Astrocyte (in vitro differentiated cells and primary cell): Measurements from ENCODE around the gene PGAM2. TPM values are rescaled to one million over a fixed set of nuclear protein-coding genes. Genes with fewer than 3 reads are reported as not detected.

Experiments used
- DNase-seq: peaks from one replicate; pipeline ENCODE4 v3.0.0-alpha.2; 2010; ENCODE audit warnings: low read depth
- FAIRE-seq: peaks from 2 replicates; lab custom pipeline; 2011; peaks lifted over from hg19 to GRCh38; lab: Jason Lieb, UNC
- H2AFZ ChIP-seq: 2 replicates; pipeline ENCODE4 v1.6.0; 2012; ENCODE audit warnings: low read depth, low read length, inconsistent platforms
- H3K27ac ChIP-seq: 2 replicates; pipeline ENCODE4 v1.5.1; 2011; ENCODE audit warnings: low read depth, low read length, inconsistent platforms
- H3K27me3 ChIP-seq: 2 replicates; pipeline ENCODE4 v1.6.0; 2011; ENCODE audit warnings: low read length, inconsistent platforms; ENCODE audit not compliant: insufficient read depth
- H3K36me3 ChIP-seq: 2 replicates; pipeline ENCODE4 v1.5.1; 2011; ENCODE audit warnings: low read length, inconsistent platforms; ENCODE audit not compliant: insufficient read depth
- H3K4me1 ChIP-seq: 2 replicates; pipeline ENCODE4 v1.5.1; 2011; ENCODE audit warnings: low read length, inconsistent platforms; ENCODE audit not compliant: insufficient read depth
- H3K4me2 ChIP-seq: 2 replicates; pipeline ENCODE4 v1.6.0; 2012; ENCODE audit warnings: low read length, inconsistent platforms
- H3K4me3 ChIP-seq: 2 replicates; pipeline ENCODE4 v1.5.1; 2011; ENCODE audit warnings: low read depth, mild to moderate bottlenecking, low read length, inconsistent platforms; ENCODE audit not compliant: insufficient read depth
- H3K79me2 ChIP-seq: 2 replicates; pipeline ENCODE4 v1.6.0; 2012; ENCODE audit warnings: mild to moderate bottlenecking, low read length, inconsistent platforms; ENCODE audit not compliant: insufficient read depth
- H3K9ac ChIP-seq: 2 replicates; pipeline ENCODE4 v1.6.0; 2012; ENCODE audit warnings: mild to moderate bottlenecking, low read length, inconsistent platforms
- H3K9me3 ChIP-seq: 2 replicates; pipeline ENCODE4 v1.5.1; 2012; ENCODE audit warnings: low read depth, mild to moderate bottlenecking, low read length, inconsistent platforms; ENCODE audit not compliant: insufficient read depth
- H4K20me1 ChIP-seq: 2 replicates; pipeline ENCODE4 v1.6.0; 2012; ENCODE audit warnings: low read length, inconsistent platforms; ENCODE audit not compliant: insufficient read depth
- H3K27ac Mint-ChIP-seq: one replicate; pipeline ENCODE4 v1.8.0; 2021; ENCODE audit warnings: mild to moderate bottlenecking, mixed read lengths; ENCODE audit not compliant: unreplicated experiment
- H3K27me3 Mint-ChIP-seq: one replicate; pipeline ENCODE4 v1.8.0; 2021; ENCODE audit warnings: low read depth, mixed read lengths; ENCODE audit not compliant: unreplicated experiment
- H3K36me3 Mint-ChIP-seq: one replicate; pipeline ENCODE4 v1.8.0; 2021; ENCODE audit warnings: low read depth, mixed read lengths; ENCODE audit not compliant: unreplicated experiment
- H3K4me1 Mint-ChIP-seq: one replicate; pipeline ENCODE4 v1.8.0; 2021; ENCODE audit warnings: low read depth, mixed read lengths; ENCODE audit not compliant: unreplicated experiment
- H3K4me3 Mint-ChIP-seq: one replicate; pipeline ENCODE4 v1.8.0; 2021; ENCODE audit warnings: mild to moderate bottlenecking, moderate library complexity, mixed read lengths; ENCODE audit not compliant: unreplicated experiment
- H3K9me3 Mint-ChIP-seq: one replicate; pipeline ENCODE4 v1.8.0; 2021; ENCODE audit warnings: mild to moderate bottlenecking, mixed read lengths; ENCODE audit not compliant: unreplicated experiment
- CTCF ChIP-seq: IDR thresholded peaks from 2 replicates; pipeline ENCODE4 v1.5.1; 2011; ENCODE audit warnings: low read depth, mild to moderate bottlenecking, inconsistent platforms, low read length, moderate library complexity; ENCODE audit not compliant: insufficient read depth
- EZH2 ChIP-seq: IDR thresholded peaks from 2 replicates; pipeline ENCODE4 v1.6.1; 2012; ENCODE audit warnings: mild to moderate bottlenecking, low read length, inconsistent platforms; ENCODE audit not compliant: insufficient read depth
- total RNA-seq: library from RNA; stranded (reverse); gene quantifications from 2 replicates; pipeline ENCODE4 v1.2.1, GENCODE V29; 2021

The PGAM2 gene
- total RNA-seq, 1 donor from 2014 or later: 0.79 TPM

DNA sequence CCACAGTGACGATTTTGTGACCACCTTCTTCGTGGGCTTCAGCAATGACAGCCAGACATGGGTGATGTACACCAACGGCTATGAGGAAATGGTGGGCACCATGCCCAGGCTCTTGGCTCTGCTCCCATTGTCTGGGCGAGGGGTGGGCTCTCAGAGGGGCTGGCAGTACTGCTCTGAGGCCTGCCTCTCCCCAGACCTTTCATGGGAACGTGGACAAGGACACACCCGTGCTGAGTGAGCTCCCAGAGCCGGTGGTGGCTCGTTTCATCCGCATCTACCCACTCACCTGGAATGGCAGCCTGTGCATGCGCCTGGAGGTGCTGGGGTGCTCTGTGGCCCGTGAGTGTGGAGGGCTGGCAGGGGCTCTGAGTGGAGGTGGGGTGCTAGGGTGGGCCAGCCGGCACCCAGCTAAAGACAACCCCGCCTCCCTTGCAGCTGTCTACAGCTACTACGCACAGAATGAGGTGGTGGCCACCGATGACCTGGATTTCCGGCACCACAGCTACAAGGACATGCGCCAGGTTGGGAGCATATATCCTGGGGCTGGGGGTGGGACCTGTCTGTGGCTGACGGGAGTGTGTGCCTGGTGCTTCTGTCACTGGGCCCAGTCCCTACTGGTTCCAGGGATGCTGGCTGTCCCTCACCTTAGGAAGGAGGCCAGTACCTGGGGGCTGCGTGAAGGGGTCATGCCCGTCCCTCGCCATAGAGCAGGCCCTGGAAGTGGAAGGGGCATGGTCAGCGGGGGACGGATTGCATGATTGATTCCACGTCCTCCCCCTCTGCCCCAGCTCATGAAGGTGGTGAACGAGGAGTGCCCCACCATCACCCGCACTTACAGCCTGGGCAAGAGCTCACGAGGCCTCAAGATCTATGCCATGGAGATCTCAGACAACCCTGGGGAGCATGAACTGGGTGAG is 45.6 kb upstream of the PGAM2 start:
- Mint-ChIP-seq H3K36me3 (peaks cover 22% of the 10 kb centered on the region), H3K27me3 (no peaks in the 10 kb centered on the region), H3K4me1 (peaks cover 4% of the 10 kb centered on the region), H3K27ac (no peak overlapping the region), H3K9me3 (no peaks in the 10 kb centered on the region), H3K4me3 (no peak overlapping the region)
- Histone ChIP-seq H3K9me3 (no peaks in the 10 kb centered on the region), H3K36me3 (peaks cover 5% of the 10 kb centered on the region), H3K27me3 (no peaks in the 10 kb centered on the region), H3K27ac (no peak overlapping the region), H3K4me2 (no peak overlapping the region), H3K4me3 (no peak overlapping the region), H4K20me1 (peaks cover 60% of the 10 kb centered on the region), H3K79me2 (peaks cover 3% of the 10 kb centered on the region), H3K4me1 (peaks cover under 1% of the 10 kb centered on the region), H3K9ac (no peak overlapping the region), H2AFZ (no peak overlapping the region)
- DNase-seq (no peak), FAIRE-seq (no peak)
- TF ChIP-seq CTCF (no peak), EZH2 (no peak)

- H3K36me3 ChIP-seq: peaks cover 5% of the 10 kb centered on the region
- H3K79me2 ChIP-seq: peaks cover 13% of the 10 kb centered on the region
- H2AFZ ChIP-seq: no peak overlapping the region
- no peak overlapping the region for H3K27ac Mint-ChIP-seq
- H3K4me1 Mint-ChIP-seq: peaks cover 11% of the 10 kb centered on the region
- no peaks in the 10 kb centered on the region for H3K9me3 ChIP-seq
- no peak overlapping the region for H3K4me3 ChIP-seq
- H4K20me1 ChIP-seq: peaks cover 63% of the 10 kb centered on the region
- DNase-seq: no peak
- TF ChIP-seq CTCF: no peak
- no peak for TF ChIP-seq EZH2
- no peak overlapping the region for H3K9ac ChIP-seq
- H3K4me2 ChIP-seq: no peak overlapping the region
- no peaks in the 10 kb centered on the region for H3K27me3 ChIP-seq
- no peaks in the 10 kb centered on the region for H3K9me3 Mint-ChIP-seq
- no peak overlapping the region for H3K4me3 Mint-ChIP-seq
- peaks cover 10% of the 10 kb centered on the region for H3K4me1 ChIP-seq
- peaks cover 21% of the 10 kb centered on the region for H3K36me3 Mint-ChIP-seq
- no peaks in the 10 kb centered on the region for H3K27me3 Mint-ChIP-seq
- H3K27ac ChIP-seq: no peak overlapping the region
- FAIRE-seq: no peak
Observed at GRCh38 chr7:44109991-44110390, 44.6 kb upstream of the PGAM2 start.
